HepG2 (cell line): Measurements from ENCODE around the gene RPA1. TPM values are rescaled to one million over a fixed set of nuclear protein-coding genes. Genes with fewer than 3 reads are reported as not detected.

Experiments
- AHR ChIP-seq: IDR thresholded peaks from 2 replicates; pipeline ENCODE4 v1.6.1; 2018; ENCODE audit warnings: missing genetic modification reagents, missing compliant biosample characterization
- CAMTA2 ChIP-seq: sonication (generic); formaldehyde crosslinking; IDR thresholded peaks from 2 replicates; pipeline ENCODE4 v1.4.0; 2020; ENCODE audit warnings: mild to moderate bottlenecking, missing genetic modification reagents, borderline replicate concordance
- KDM5B ChIP-seq: sonication (generic); formaldehyde crosslinking; IDR thresholded peaks from 2 replicates; pipeline ENCODE4 v1.4.0; 2020; ENCODE audit warnings: missing genetic modification reagents, mild to moderate bottlenecking, borderline replicate concordance
- KDM6A ChIP-seq: IDR thresholded peaks from 2 replicates; pipeline ENCODE4 v1.6.1; 2016; ENCODE audit warnings: low read depth
- NFKB2 ChIP-seq: sonication (generic); formaldehyde crosslinking; IDR thresholded peaks from 2 replicates; pipeline ENCODE4 v1.4.0; 2020; ENCODE audit warnings: missing genetic modification reagents, borderline replicate concordance
- NR2C2 ChIP-seq: sonication (generic); formaldehyde crosslinking; IDR thresholded peaks from 2 replicates; pipeline ENCODE4 v1.4.0; 2020; ENCODE audit warnings: missing genetic modification reagents, mild to moderate bottlenecking, moderate library complexity, borderline replicate concordance
- ZNF451 ChIP-seq: sonication (generic); formaldehyde crosslinking; IDR thresholded peaks from 2 replicates; pipeline ENCODE4 v1.5.0; 2020; ENCODE audit warnings: mild to moderate bottlenecking, missing genetic modification reagents
- ZNF562 ChIP-seq: sonication (generic); formaldehyde crosslinking; IDR thresholded peaks from 2 replicates; pipeline ENCODE4 v1.8.0; 2022; ENCODE audit warnings: missing genetic modification reagents, borderline replicate concordance
- polyA plus RNA-seq, 8 experiments: library from polyadenylated mRNA; depleted of rRNA in 3 of 8; stranded (reverse) in 7 of 8; unstranded in 1 of 8; fragments of >200 nt; fragmentation: Illumina TruSeq in 4 of 8; extraction: Trizol in 4 of 8; gene quantifications; 2 replicates each; pipeline versions ENCODE4 v1.2.1 to v1.2.3, GENCODE V29; 2011 to 2016; ENCODE audit warnings: low read depth in 4 of 8, missing spikeins in 1 of 8, mixed read lengths in 1 of 8; ENCODE audit not compliant: insufficient read depth in 1 of 8
- total RNA-seq, 5 experiments: library from RNA; depleted of rRNA; stranded (reverse); fragments of >200 nt; fragmentation: Illumina TruSeq; extraction: Trizol; gene quantifications; 2 replicates each; pipeline ENCODE4 v1.2.3, GENCODE V29; 2016; ENCODE audit warnings: low read depth in 1 of 5
- TF ChIP-seq, protein P1 (sequence below): sonication (generic); formaldehyde crosslinking; IDR thresholded peaks from 2 replicates; pipeline ENCODE4 v1.5.1; 2020; ENCODE audit warnings: mild to moderate bottlenecking, missing genetic modification reagents, borderline replicate concordance
- TF ChIP-seq, protein P2 (sequence below): sonication (generic); formaldehyde crosslinking; IDR thresholded peaks from 2 replicates; pipeline ENCODE4 v1.9.0; 2021; ENCODE audit warnings: missing genetic modification reagents, borderline replicate concordance
- TF ChIP-seq, protein P3 (sequence below): IDR thresholded peaks from 2 replicates; pipeline ENCODE4 v1.6.1; 2016; ENCODE audit warnings: low read depth, missing genetic modification reagents, missing compliant biosample characterization
- TF ChIP-seq, protein P4 (sequence below): sonication (generic); formaldehyde crosslinking; IDR thresholded peaks from 2 replicates; pipeline ENCODE4 v1.5.0; 2020; ENCODE audit warnings: missing genetic modification reagents, mild to moderate bottlenecking, borderline replicate concordance
- TF ChIP-seq, protein P5 (sequence below): IDR thresholded peaks from 2 replicates; pipeline ENCODE4 v1.6.1; 2012; ENCODE audit warnings: inconsistent platforms

The RPA1 gene
- total and polyA plus RNA-seq, 2 of the 13 experiments (the other 11 are each of a cell fraction or from before 2014, with no cell fraction given), result 13.9 to 37.6 TPM

DNA sequence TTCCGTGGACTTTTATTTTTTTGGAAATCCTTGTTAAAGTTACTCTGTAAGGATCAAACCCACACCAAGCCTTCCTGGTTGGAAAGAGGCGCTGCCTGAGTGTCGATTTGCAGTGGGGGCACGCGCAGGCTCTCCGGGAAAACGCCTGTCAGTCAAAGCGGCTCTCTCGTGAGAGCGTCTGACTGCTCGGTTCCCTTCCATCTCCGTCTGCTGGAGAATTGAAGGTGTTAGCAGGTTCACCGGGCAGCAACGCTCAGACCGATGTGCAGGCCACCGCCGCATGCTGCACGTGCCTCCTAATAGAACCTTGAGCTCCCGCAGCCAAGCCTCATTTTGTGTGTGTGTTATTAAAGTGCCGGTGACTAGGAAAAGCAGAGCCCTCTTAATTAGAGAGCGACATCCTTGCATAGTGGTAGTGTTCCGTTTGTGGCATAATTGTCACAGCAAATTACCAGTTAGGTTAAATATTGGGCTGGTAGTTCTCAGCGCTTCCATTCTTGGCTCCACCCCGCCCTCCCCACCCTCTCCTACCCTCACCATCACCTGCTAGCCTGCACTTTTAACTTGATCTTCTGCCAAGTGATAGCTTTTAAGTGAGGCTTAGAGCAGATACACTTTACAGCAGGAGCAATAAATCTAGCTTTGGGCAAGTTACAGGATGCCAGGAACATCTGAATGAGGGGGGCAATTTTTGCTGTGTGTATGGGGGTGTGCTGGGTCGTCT lies 75.5 kb downstream of the RPA1 start (continued):
- TF ChIP-seq, protein P1, sequence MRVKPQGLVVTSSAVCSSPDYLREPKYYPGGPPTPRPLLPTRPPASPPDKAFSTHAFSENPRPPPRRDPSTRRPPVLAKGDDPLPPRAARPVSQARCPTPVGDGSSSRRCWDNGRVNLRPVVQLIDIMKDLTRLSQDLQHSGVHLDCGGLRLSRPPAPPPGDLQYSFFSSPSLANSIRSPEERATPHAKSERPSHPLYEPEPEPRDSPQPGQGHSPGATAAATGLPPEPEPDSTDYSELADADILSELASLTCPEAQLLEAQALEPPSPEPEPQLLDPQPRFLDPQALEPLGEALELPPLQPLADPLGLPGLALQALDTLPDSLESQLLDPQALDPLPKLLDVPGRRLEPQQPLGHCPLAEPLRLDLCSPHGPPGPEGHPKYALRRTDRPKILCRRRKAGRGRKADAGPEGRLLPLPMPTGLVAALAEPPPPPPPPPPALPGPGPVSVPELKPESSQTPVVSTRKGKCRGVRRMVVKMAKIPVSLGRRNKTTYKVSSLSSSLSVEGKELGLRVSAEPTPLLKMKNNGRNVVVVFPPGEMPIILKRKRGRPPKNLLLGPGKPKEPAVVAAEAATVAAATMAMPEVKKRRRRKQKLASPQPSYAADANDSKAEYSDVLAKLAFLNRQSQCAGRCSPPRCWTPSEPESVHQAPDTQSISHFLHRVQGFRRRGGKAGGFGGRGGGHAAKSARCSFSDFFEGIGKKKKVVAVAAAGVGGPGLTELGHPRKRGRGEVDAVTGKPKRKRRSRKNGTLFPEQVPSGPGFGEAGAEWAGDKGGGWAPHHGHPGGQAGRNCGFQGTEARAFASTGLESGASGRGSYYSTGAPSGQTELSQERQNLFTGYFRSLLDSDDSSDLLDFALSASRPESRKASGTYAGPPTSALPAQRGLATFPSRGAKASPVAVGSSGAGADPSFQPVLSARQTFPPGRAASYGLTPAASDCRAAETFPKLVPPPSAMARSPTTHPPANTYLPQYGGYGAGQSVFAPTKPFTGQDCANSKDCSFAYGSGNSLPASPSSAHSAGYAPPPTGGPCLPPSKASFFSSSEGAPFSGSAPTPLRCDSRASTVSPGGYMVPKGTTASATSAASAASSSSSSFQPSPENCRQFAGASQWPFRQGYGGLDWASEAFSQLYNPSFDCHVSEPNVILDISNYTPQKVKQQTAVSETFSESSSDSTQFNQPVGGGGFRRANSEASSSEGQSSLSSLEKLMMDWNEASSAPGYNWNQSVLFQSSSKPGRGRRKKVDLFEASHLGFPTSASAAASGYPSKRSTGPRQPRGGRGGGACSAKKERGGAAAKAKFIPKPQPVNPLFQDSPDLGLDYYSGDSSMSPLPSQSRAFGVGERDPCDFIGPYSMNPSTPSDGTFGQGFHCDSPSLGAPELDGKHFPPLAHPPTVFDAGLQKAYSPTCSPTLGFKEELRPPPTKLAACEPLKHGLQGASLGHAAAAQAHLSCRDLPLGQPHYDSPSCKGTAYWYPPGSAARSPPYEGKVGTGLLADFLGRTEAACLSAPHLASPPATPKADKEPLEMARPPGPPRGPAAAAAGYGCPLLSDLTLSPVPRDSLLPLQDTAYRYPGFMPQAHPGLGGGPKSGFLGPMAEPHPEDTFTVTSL (CRISPR knock-in tag), result no peak
- TF ChIP-seq ZNF562 (no peak), AHR (CRISPR knock-in tag) (no peak), ZNF451 (CRISPR knock-in tag) (no peak; the same call in 1 of the 2 replicates), KDM5B (CRISPR knock-in tag) (peak; percentile 55; the same call in 1 of the 2 replicates), NR2C2 (CRISPR knock-in tag) (no peak), CAMTA2 (CRISPR knock-in tag) (no peak), KDM6A (no peak), NFKB2 (CRISPR knock-in tag) (peak; percentile 37; the same call in 1 of the 2 replicates)
- TF ChIP-seq, protein P2, sequence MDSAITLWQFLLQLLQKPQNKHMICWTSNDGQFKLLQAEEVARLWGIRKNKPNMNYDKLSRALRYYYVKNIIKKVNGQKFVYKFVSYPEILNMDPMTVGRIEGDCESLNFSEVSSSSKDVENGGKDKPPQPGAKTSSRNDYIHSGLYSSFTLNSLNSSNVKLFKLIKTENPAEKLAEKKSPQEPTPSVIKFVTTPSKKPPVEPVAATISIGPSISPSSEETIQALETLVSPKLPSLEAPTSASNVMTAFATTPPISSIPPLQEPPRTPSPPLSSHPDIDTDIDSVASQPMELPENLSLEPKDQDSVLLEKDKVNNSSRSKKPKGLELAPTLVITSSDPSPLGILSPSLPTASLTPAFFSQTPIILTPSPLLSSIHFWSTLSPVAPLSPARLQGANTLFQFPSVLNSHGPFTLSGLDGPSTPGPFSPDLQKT (CRISPR knock-in tag), result no peak
- TF ChIP-seq, protein P3, sequence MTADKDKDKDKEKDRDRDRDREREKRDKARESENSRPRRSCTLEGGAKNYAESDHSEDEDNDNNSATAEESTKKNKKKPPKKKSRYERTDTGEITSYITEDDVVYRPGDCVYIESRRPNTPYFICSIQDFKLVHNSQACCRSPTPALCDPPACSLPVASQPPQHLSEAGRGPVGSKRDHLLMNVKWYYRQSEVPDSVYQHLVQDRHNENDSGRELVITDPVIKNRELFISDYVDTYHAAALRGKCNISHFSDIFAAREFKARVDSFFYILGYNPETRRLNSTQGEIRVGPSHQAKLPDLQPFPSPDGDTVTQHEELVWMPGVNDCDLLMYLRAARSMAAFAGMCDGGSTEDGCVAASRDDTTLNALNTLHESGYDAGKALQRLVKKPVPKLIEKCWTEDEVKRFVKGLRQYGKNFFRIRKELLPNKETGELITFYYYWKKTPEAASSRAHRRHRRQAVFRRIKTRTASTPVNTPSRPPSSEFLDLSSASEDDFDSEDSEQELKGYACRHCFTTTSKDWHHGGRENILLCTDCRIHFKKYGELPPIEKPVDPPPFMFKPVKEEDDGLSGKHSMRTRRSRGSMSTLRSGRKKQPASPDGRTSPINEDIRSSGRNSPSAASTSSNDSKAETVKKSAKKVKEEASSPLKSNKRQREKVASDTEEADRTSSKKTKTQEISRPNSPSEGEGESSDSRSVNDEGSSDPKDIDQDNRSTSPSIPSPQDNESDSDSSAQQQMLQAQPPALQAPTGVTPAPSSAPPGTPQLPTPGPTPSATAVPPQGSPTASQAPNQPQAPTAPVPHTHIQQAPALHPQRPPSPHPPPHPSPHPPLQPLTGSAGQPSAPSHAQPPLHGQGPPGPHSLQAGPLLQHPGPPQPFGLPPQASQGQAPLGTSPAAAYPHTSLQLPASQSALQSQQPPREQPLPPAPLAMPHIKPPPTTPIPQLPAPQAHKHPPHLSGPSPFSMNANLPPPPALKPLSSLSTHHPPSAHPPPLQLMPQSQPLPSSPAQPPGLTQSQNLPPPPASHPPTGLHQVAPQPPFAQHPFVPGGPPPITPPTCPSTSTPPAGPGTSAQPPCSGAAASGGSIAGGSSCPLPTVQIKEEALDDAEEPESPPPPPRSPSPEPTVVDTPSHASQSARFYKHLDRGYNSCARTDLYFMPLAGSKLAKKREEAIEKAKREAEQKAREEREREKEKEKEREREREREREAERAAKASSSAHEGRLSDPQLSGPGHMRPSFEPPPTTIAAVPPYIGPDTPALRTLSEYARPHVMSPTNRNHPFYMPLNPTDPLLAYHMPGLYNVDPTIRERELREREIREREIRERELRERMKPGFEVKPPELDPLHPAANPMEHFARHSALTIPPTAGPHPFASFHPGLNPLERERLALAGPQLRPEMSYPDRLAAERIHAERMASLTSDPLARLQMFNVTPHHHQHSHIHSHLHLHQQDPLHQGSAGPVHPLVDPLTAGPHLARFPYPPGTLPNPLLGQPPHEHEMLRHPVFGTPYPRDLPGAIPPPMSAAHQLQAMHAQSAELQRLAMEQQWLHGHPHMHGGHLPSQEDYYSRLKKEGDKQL, result no peak
- TF ChIP-seq, protein P4, sequence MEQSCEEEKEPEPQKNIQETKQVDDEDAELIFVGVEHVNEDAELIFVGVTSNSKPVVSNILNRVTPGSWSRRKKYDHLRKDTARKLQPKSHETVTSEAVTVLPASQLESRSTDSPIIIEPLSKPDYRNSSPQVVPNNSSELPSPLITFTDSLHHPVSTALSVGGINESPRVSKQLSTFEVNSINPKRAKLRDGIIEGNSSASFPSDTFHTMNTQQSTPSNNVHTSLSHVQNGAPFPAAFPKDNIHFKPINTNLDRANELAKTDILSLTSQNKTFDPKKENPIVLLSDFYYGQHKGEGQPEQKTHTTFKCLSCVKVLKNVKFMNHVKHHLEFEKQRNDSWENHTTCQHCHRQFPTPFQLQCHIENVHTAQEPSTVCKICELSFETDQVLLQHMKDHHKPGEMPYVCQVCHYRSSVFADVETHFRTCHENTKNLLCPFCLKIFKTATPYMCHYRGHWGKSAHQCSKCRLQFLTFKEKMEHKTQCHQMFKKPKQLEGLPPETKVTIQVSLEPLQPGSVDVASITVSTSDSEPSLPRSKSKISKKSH (CRISPR knock-in tag), result no peak; the same call in 1 of the 2 replicates
- TF ChIP-seq, protein P5, sequence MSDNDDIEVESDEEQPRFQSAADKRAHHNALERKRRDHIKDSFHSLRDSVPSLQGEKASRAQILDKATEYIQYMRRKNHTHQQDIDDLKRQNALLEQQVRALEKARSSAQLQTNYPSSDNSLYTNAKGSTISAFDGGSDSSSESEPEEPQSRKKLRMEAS, result peak; percentile 71; the same call in 1 of the 2 replicates
